ENCODE data around the gene DIP2C.

GRCh38 chr10:285216-285615 is 404.3 kb downstream of the DIP2C start:
- TF ChIP-seq, protein P1, sequence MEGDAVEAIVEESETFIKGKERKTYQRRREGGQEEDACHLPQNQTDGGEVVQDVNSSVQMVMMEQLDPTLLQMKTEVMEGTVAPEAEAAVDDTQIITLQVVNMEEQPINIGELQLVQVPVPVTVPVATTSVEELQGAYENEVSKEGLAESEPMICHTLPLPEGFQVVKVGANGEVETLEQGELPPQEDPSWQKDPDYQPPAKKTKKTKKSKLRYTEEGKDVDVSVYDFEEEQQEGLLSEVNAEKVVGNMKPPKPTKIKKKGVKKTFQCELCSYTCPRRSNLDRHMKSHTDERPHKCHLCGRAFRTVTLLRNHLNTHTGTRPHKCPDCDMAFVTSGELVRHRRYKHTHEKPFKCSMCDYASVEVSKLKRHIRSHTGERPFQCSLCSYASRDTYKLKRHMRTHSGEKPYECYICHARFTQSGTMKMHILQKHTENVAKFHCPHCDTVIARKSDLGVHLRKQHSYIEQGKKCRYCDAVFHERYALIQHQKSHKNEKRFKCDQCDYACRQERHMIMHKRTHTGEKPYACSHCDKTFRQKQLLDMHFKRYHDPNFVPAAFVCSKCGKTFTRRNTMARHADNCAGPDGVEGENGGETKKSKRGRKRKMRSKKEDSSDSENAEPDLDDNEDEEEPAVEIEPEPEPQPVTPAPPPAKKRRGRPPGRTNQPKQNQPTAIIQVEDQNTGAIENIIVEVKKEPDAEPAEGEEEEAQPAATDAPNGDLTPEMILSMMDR (IDR thresholded peaks at IDR 0.05): no peak
- TF ChIP-seq POLR2AphosphoS5 (IDR thresholded peaks at IDR 0.05): no peak

All from prostate gland (tissue), 2 donors.